GM19395 (cell line): ENCODE results near the gene GABRG3.

Experiments
- ATAC-seq: cut with Tn5 transposase; IDR thresholded peaks from one replicate; pipeline ENCODE4 v1.9.1; 2021; ENCODE audit warnings: mild to moderate bottlenecking, moderate library complexity; ENCODE audit not compliant: unreplicated experiment

Gene GABRG3

DNA sequence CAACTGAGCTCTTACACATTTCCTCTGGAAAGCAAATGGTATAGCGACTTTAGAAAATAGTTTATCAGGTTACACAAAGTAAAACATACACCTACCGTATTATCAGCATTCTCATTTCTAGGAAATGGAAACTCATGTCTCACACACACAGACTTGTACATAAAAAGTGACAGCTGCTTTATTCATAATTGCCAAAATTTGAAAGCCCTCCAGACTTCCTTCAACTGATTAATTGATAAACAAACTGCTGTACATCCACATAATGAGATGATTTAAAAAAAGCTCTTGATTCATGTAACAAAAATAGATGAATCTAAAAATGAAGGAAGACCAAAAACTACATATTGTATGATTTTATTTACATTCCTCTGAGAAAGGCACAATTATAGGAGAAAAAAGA is 425.5 kb downstream of the GABRG3 start:
- no peak for ATAC-seq

DNA sequence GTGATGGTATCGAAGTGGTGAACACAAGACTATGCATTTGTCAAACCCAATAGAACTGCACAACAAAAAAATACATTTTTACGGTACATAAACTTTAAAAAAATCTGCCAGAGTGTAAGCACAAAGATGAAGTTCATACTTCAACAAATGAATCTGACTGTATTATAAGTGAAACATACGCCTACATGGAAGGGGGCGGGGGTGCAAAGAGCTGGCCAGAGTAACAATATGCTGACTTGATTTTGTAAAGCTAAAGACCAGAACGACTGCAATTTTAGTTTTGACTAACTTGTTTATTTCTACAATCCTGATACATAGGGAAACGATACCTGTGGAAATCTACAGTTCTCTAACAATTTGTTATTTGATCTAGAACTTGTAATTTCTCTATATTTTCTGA is 426.0 kb downstream of the GABRG3 start:
- no peak for ATAC-seq

DNA sequence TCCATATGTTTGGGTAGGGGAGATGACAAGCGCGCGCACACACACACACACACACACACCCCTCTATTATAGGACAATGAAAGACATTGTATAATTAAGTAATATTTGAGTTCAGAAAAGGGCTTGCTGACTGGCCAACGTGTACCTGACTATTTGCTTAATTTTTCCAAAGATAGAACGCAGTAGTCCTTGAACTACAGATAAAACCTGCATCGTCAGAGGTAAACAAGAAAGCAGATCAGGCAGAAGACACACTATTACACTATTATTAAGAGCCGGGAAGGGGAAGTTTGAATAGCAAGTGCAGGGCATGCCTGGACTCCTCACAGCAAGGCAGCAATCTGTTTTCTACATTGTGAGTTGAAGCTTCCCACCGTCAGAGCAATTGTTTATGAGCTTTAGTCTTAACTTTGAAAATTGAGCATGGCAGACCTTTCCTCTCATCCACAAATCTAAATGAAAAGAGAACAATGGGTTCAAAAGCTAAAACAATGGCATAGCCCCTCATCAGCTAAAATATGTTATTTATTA is 427.7 kb downstream of the GABRG3 start:
- ATAC-seq: no peak

DNA sequence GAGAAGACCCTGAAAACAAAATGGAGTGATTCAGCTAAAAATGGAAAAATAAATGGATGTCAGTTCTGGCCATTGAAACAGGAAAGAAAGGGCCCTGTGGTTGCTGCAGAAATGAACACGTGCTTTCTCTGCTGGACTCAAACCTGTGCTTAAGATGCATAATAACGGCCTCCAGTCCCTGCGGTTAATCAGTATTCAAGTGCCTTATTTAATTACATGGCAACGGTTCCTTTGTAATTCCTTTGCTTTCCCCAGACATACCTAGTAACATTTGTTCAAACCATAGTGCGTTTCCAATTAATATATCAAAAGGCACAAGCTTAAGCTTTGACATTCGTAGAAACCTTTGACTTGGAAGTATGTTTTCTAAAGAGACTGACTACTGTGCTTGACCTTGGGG is 428.3 kb downstream of the GABRG3 start:
- no peak for ATAC-seq

DNA sequence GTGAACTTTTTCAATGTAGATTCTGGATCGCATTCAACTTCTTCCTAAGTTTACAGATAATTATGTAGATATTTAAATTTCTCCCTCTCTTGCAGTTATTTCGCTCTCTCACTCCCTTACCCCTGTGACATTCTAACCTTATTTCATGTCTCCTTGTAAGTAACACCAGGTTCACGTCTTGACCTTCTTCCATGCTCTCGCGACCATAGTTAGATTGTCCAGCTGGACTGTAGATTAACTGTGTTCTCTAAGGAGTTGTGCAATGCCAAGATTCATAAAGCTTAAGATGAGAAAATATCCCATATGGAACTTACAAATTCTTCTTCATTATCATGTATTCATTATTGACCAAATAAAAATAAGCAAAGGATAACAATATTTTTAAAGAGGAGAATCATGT is 430.5 kb downstream of the GABRG3 start:
- no peak for ATAC-seq

DNA sequence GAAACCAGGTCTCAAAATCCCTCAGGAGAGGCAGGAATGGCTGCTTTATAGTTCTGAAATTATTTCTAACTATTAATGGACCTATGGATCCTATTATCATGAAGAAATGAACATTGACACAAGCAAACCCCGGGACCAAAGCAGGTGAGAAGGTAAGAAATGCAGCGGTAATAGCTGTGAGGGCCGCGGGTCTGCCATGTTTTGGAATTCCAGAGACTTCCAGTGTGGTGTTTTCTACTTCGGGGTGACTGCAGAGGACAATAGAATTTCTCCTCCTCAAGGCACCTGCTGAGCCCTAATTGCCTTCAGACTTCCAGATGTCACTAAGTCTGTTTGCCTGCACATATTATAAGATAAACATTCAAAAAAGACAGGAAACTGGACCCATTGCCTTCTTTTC is 437.4 kb downstream of the GABRG3 start:
- ATAC-seq: no peak

DNA sequence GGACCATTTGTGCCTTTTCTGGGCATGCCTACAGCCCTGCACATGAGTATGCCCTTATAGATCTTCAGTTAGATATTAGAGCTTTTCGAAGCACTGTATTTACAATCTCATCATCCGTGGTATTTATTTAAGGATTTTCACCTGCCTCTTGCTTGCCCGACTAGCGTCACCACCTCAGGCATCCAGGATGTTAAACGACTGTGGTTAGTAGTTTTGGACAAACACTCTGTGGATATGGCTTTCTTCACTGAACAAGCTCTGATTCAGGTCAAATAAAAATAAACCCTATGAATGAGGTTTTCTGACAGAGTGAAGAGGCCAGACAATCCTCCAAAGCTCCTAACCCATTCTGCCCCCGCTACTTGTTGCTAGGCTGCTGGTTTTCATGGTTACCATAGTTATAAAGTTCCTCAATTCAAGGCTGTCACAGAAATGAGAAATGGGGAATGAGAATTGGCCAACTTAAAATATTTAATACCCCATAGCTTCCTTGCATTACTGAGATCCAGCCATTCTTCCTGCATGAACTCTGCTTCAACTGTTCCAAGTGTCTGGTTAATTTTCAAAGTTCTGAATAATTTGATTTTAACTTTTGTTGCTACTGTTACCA is 440.1 kb downstream of the GABRG3 start:
- no peak for ATAC-seq

DNA sequence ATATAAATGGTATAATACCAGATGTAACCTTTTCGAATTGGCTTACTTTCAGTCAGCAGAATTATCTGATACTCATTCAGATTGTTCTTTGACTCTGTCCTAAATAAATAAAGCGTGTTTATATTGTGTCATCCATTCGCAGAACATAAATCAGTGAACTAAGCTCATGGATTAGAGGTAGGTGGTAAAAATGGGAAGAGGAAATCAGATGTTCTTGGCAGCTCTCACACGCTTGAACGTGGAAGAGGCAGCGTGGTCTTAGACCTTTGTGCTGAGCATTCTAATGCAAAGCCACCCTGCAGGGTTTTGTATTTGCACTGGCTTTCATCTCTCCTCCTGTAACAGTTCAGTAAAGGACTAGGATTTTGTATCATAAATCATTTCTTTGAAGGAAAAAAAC is 441.4 kb downstream of the GABRG3 start:
- ATAC-seq: no peak

DNA sequence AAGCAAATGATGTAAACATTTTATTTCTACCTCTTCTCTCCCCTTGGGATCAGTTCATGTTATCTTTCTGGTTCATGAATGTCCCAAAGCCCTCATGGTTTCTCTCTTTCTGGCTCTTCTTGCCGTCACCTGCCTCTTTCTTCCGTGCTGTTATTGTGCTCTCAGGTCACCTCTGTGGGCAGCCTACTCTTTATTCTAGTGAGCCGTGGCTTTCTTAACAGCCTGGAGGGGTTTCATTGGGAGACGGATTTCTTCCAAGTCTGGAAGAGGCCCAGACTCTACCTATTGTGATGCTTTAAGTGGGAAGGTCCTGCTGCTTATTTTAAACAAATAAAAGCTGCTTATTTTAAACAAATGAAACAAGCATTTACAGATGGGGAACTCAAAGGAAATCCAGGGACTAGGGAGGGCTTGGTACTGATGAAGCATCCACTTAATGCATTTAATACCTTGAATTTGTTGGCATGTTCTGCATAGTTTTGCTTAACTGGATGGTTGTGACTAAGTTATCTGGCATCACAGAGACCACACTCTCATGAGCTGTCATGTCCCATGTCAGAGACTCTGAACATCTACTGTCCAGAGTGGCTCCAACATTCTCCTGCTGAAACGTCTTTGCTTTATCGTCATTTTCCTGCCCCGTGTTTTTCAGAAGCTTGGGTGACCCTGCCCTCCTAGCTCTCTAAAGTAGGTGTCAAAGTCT is 443.3 kb downstream of the GABRG3 start:
- ATAC-seq: no peak

DNA sequence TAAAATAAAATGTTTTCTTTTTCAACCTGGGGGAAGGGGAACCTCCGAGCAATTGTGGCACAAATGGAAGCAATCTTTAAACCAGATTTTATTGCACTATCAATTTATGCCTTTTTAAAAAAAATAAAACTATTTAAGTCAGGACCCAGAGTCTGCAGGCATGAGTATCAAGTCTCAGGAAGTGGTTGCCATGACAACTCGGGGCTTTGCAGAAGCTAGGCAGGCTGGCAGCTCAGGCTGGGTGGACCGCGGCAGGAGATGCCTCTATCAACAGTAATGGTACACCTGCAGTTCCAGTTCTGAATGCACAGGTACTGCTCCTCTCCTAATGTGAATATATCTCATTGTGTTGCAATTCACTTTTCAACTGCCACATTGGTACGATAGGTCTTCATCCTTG is 447.7 kb downstream of the GABRG3 start:
- no peak for ATAC-seq

DNA sequence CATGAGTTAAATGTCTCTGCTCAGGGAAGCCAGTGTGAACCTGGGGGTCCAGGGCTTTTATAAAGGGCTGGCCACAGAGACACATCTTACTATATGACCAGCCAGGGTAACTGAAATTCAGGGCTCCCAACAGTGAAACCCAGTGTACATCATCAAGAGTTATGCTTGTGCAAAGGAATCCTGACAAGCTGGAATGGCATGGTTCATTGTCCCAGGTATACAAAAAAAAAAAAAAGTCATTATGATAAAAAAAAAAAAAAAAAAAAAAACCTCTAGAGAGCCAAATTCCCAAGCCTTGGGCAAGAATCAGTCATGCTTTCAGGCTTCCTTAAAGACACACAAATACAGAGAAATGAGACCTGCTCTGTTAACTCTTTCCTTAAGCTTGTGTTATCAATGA is 452.0 kb downstream of the GABRG3 start:
- no peak for ATAC-seq

DNA sequence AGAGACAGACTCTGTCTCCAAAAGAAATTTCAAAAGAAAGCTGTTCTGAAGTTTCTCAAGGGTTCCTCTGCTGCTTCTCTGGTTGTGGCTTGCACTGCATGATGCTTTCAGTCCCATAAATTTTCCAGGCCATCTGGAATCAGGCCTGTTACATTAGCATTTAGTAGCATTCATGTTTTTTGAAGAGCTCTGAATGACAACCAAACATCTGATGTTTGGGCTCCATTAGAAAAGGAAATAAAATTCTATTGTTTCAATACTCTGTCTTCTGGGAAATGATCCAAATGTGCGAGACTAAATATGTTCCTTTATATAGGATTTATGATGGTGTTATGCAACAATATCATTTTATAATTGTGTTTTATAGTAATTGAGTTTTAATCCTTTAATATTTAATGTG is 455.8 kb downstream of the GABRG3 start:
- no peak for ATAC-seq

DNA sequence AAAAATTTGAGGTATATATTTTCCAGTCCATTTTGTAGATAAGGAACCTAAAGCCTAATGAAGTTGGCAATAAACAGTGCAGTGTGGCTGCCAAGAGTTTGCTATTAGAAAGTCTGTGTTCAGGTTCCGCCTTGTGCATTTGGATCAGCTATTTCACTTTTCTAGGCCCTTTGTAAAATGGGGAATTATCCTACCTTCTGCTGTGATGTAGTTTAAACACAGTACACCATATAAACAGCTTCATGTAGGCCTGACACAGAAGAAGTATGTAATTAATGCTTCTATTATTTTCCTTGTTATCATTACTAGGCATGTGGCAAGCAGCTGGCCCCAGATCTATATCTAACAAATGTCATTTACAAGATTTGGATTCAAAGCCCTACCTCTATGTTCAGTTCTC is 456.3 kb downstream of the GABRG3 start:
- ATAC-seq: no peak

DNA sequence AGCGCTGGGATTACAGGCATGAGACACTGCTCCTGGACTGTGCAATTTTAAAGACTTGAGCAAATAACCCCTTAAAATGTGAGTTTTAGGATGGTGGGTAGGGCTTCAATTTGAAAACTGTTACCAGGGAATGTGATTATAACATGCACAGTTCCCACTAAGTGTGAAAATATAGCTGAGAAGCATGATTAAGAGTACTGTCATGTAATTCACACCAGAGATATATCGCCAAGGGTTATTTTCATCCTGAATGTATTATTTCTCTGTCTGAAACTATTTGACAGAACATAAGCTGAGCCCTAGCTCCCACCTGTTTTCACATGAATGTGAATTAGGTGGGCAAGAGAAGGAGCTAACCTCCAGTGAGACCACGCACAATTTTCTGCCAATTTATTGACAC is 457.2 kb downstream of the GABRG3 start:
- ATAC-seq: no peak

DNA sequence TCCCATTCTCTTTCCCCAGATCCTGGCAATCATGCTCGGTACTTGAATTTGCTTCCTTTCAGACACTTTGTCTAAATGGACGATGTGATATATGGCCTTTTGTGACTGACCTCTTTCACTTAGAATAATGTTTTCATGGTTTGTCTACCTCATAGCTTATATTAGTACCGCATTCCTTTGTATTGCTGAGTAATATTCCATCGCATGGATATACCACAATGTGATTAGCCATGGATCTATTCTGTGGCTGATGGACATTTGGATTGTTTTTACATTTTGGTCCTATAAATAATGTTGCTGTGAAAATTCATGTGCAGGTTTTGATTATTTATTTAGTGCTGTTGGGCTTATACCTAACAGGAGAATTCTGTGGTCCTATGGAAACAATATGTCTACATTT is 458.6 kb downstream of the GABRG3 start:
- no peak for ATAC-seq

DNA sequence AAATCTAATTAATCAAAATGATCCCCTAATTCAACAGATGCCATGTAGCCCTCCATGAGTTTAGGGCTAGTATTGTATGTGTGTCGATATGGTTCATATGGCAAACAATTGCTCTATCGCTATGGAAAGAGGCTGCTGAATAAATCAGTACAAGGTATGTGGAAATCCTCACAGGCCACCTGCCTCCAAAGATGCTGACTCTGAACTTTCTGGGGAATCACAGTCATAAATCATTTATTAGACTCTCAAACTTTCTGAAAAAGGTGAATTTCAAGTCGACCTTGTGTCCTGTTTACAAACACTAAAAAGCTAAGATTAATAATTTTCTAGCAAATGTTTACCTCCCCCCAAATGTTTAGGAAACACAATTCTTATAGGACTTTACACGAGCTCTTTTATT is 462.6 kb downstream of the GABRG3 start:
- ATAC-seq: no peak

DNA sequence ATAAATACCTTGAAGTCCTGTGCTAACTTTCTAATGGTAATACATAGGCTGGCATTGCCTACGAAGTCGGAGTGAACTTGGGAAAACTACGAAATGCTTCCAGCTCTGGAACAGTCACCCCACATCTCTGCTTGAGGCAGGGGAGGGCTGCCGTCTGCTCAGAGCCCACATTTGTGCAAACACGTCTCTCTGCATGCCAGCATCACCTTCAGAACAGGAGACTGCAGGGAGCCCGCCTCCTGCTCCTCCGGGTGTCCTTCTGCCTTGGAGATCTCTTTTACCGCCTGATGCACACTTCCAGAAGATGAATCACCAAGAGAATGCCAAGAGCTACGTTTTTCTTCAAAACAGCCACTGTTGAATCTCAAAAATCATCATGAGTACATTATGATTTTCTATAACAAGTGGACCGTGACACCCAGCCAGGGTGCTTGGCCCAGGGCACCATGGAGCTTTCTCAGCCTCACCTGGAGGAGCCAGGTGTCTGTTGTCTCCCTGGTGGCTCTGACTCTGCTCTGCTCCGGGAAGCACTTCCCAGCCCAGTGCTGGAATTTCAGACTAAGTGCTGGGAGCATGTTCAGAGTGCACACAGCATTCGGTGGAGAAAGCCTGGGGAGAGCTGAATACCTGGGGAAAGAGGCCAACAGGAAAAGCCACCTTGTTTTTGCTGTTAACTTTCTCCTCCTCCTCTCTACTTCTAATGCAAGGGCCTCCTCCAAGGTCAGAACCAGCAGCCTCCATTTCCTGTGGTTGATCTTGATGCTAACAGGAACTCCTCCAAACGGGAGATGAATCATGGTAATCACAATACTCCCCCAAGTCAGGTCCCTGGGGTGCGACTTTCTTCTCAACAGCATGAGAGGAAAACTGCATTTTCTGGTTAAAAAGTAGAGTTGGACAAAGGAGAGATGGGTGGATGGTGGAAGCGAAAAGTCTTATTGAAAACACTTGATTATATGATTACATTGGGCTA is 467.7 kb downstream of the GABRG3 start:
- no peak for ATAC-seq

DNA sequence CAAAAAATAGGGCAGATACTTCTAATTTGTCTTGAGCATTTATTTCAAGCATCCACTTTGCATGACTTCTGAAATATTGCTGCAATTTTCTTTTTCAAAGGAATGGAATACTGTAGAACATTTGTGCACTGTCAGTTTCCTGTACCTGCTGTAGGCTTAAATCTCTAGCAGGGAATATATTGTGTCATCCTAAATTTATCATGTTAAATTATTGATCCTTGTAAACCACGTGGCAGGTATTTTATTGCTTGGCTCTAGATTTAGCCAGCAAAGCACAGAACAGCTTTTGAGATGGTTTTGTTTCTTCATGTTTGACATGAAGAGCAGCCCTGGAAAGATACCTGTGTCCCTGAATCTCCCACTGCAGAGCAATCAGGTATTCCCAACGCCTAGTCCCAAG is 470.1 kb downstream of the GABRG3 start:
- ATAC-seq: no peak

DNA sequence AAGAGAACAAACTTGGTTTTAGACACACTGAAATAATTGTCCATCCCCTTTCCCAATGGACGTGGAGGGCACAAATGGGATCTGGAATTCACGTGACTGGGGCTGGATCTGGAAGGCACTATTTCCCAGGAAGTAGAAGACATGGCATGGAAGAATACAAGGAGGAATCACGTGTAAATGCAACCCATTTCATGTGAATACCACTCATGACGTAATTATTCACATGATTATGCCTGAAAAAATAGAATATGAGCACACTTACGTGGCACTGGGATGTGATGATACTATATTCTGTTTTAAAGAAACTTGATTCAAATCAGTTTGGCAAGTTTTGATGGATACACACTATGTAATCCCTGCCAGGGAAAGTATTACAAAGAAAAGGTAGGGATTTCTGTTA is 477.3 kb downstream of the GABRG3 start:
- no peak for ATAC-seq

DNA sequence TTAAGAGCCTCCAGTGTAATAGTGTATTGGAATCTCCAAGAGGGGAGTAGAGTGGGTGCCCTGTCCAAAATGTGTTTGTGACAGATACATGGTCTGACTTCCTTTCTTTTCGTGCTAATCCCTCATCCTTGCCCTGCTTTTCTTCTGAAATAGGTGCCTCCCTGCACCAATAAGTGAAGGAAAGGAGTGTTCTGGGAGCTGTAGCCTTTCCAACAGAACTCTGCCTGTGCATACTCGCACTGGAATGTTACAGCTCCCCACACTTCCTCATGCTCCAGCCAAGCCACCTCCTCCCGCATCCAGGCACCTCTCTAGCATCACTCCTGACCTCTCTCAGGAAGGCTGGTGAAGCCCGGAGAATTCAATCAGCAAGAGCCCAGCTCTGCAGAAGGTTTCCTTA is 478.0 kb downstream of the GABRG3 start:
- ATAC-seq: no peak

DNA sequence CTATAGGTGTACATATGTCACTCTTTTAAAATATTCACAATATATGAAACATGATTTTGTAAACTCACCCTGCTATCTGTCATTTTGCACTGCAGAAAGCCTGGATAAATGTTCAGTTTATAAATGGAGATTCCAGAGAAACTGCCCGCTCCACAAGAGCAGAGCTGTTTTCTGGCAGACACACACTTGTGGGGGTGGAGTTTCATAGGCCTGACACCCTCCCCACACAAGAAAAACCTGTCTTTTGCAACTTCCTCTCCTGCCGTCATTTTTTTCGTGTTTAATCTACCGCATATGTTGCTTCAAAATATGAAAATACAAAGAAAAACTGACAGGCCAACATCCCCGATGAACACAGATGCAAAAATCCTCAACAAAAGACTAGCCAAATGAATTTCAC is 479.0 kb downstream of the GABRG3 start:
- ATAC-seq: no peak
